Sigmoid colon (tissue), 7 donors: ENCODE results near the gene MAML3. TPM values are rescaled to one million over a fixed set of nuclear protein-coding genes. Genes with fewer than 3 reads are reported as not detected.

Source experiments
- DNase-seq: peaks from one replicate; pipeline ENCODE4 v3.0.0-alpha.2; 2019
- H3K27ac ChIP-seq, 4 donors: fragments of 200-600 bp; sonication (generic); one replicate each; pipeline ENCODE4 v1.5.1; 2016 to 2019; ENCODE audit warnings: mild to moderate bottlenecking in 1 of 4
- H3K27me3 ChIP-seq, 3 donors: fragments of 200-600 bp; sonication (generic); one replicate each; pipeline ENCODE4 v1.5.1; 2019; ENCODE audit warnings: mild to moderate bottlenecking in 1 of 3
- H3K36me3 ChIP-seq, 4 donors: fragments of 200-600 bp; sonication (generic); one replicate each; pipeline ENCODE4 v1.5.1; 2016 to 2019
- H3K4me1 ChIP-seq, 4 donors: fragments of 200-600 bp; sonication (generic); one replicate each; pipeline ENCODE4 v1.5.1; 2017 to 2019
- H3K4me3 ChIP-seq, 4 donors: fragments of 200-600 bp; sonication (generic); one replicate each; pipeline ENCODE4 v1.5.1; 2017 to 2019; ENCODE audit warnings: mild to moderate bottlenecking in 2 of 4, moderate library complexity in 1 of 4
- H3K9me3 ChIP-seq, 4 donors: fragments of 200-600 bp in 3 of 4; sonication (generic) in 3 of 4; one replicate each; pipeline versions ENCODE4 v1.5.1 to v1.6.1; 2013 to 2019
- EP300 ChIP-seq, 4 donors: sonication (generic); formaldehyde crosslinking; IDR thresholded peaks; one replicate each; pipeline ENCODE4 v1.6.1; 2017; ENCODE audit warnings: antibody characterized with exemption in 4 of 4
- POLR2A ChIP-seq, 2 donors: fragments of 450-650 bp; IDR thresholded peaks; one replicate each; pipeline ENCODE4 v1.6.1; 2016; ENCODE audit warnings: antibody characterized with exemption in 2 of 2, mild to moderate bottlenecking in 2 of 2, moderate library complexity in 2 of 2
- POLR2AphosphoS5 ChIP-seq, 4 donors: sonication (generic); formaldehyde crosslinking; IDR thresholded peaks; one replicate each; pipeline ENCODE4 v1.6.1; 2017; ENCODE audit warnings: antibody characterized with exemption in 4 of 4
- WGBS, 2 donors: extraction: QIAGEN DNeasy Blood & Tissue Kit; methylation state at CpG; one replicate each; pipeline ENCODE4 v1.1.7; 2013; 5-methylcytosine and 5-hydroxymethylcytosine counted together
- intact Hi-C: fragments of 100-400 bp; cut with DNase I; formaldehyde crosslinking; loops from one replicate; pipeline ENCODE4 v1.15.1; 2023
- polyA plus RNA-seq, 3 donors: library from polyadenylated mRNA; stranded (reverse); fragments of 200-250 nt; gene quantifications; one replicate each; pipeline ENCODE4 v1.2.3, GENCODE V29; 2013
- total RNA-seq, 4 donors: library from RNA; depleted of rRNA; stranded (reverse); fragments of >200 nt; gene quantifications; one replicate each; pipeline ENCODE4 v1.1.0, GENCODE V29; 2016
- TF ChIP-seq, protein P1 (sequence below), 4 experiments: fragments of 450-650 bp in 3 of 4; fragments of 200-600 bp in 1 of 4; IDR thresholded peaks; one replicate each; pipeline ENCODE4 v1.5.1; 2016 to 2019; ENCODE audit warnings: antibody characterized with exemption in 4 of 4, mild to moderate bottlenecking in 3 of 4, moderate library complexity in 2 of 4
- donor health status: healthy with polysubstance abuse.
- donor health status: Bipolar disorder and iron deficiency.
- donor health status: healthy.

The MAML3 gene
- total and polyA plus RNA-seq, 7 donors = 3.5 to 16.3 (median 5.4) TPM

DNA sequence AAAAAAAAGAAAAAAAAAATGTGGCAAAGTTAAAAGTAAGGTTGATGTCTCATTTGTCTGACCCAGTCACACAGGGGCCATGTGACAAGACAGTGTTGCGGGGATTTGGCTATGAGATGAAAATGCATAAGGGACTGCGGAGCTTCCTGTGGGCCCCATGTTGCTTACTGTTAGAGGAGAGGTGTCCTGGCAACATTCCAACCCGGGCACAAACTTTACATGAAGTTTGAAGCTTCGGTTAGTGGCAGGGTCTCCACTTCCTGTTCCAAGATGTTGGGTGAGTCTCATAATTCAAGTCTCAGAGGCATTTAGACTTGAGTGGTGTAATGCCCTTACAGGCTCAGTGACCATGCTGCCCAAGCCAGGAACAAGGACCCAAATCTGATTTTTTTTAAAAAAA lies 111.3 kb downstream of the MAML3 start:
- Histone ChIP-seq H3K36me3 (no peaks in the 10 kb centered on the region), H3K4me3 (no peak overlapping the region), H3K27ac (no peak overlapping the region), H3K27me3 (no peaks in the 10 kb centered on the region), H3K9me3 (no peaks in the 10 kb centered on the region), H3K4me1 (peaks cover 0 to 7% (median 5%) of the 10 kb centered on the region in 4 donors)
- 51 to 86% methylated on average over 4 of the region's 4 CpGs for whole genome bisulfite sequencing, 2 donors
- TF ChIP-seq EP300 (IDR thresholded peaks at IDR 0.05) = no peak
- no peak for TF ChIP-seq POLR2A (IDR thresholded peaks at IDR 0.05)
- TF ChIP-seq, protein P1, sequence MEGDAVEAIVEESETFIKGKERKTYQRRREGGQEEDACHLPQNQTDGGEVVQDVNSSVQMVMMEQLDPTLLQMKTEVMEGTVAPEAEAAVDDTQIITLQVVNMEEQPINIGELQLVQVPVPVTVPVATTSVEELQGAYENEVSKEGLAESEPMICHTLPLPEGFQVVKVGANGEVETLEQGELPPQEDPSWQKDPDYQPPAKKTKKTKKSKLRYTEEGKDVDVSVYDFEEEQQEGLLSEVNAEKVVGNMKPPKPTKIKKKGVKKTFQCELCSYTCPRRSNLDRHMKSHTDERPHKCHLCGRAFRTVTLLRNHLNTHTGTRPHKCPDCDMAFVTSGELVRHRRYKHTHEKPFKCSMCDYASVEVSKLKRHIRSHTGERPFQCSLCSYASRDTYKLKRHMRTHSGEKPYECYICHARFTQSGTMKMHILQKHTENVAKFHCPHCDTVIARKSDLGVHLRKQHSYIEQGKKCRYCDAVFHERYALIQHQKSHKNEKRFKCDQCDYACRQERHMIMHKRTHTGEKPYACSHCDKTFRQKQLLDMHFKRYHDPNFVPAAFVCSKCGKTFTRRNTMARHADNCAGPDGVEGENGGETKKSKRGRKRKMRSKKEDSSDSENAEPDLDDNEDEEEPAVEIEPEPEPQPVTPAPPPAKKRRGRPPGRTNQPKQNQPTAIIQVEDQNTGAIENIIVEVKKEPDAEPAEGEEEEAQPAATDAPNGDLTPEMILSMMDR (IDR thresholded peaks at IDR 0.05) = no peak
- no peak for TF ChIP-seq POLR2AphosphoS5 (IDR thresholded peaks at IDR 0.05)
- intact Hi-C loops = no loop called here
- DNase-seq = no peak

DNA sequence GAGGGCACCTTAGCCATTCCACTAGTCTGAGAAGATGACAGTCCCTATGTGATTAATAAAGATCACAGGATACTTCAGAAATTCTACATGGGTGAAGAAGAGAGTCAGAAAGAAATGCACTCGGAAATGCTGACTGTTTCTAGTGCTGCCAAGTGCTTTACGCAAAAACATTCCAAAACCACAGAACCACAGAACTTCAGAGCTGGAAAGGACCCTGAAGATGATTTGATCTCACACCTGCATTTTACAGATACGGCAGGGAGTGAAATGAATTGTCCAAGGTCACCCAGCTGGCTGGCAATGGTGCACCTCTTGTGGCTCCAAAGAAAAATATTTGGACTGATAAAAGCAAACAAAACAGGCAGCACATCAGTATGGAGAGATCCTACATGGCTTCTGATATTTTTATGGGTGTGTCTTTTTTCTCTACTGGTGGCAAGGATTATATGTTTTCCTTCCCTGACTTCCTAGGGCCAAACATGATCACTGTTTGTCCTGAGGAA lies 115.9 kb downstream of the MAML3 start:
- Histone ChIP-seq H3K36me3 (no peaks in the 10 kb centered on the region), H3K27ac (peak overlapping the region in 1 of 4 donors; percentile 45), H3K9me3 (no peaks in the 10 kb centered on the region), H3K4me3 (no peak overlapping the region), H3K27me3 (no peaks in the 10 kb centered on the region), H3K4me1 (peaks cover 0 to 19% (median 16%) of the 10 kb centered on the region in 4 donors)
- DNase-seq = no peak
- intact Hi-C loops = no loop called here
- WGBS, 2 donors = 63 to 70% methylated on average over 3 of the region's 3 CpGs
- TF ChIP-seq POLR2AphosphoS5 (IDR thresholded peaks at IDR 0.05) = no peak
- TF ChIP-seq POLR2A (IDR thresholded peaks at IDR 0.05) = no peak
- TF ChIP-seq, protein P1 (IDR thresholded peaks at IDR 0.05) = no peak
- TF ChIP-seq EP300 (IDR thresholded peaks at IDR 0.05) = no peak

DNA sequence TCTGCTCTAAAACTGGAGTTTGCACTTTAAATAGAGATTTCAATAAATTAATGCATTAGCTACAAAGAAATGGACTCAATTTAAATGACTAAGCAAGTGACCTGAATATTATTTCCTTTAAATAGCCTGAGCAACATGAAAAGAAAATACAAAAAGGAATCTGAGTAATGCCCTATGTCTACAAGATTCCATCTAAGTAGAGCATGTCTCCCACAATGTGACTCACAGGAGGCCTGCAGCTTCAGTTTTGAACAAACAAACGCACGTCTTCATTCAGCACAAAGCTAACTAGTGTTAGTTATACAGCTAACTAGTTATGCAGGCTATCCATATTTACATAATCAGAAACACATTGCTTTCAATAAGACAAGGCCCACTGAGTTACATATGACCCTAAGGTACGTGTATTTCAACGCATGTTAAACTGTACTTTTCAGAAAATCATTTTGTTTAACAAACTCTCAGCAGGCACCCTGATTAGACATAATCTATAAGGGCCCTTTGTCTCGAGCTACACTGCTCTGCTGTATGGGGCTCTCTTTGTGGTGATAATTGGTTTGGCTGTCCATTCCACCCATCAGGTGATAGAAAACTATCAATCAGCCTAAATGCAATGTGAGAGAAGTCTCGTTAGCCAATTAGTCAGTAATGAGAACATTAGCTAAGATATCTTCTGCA lies 116.5 kb downstream of the MAML3 start:
- intact Hi-C loops = no loop called here
- H3K4me1 ChIP-seq = peaks cover 0 to 19% (median 16%) of the 10 kb centered on the region in 4 donors
- H3K9me3 ChIP-seq = no peaks in the 10 kb centered on the region
- no peaks in the 10 kb centered on the region for H3K27me3 ChIP-seq
- no peak overlapping the region for H3K4me3 ChIP-seq
- H3K27ac ChIP-seq = peak overlapping the region in 2 of 4 donors; percentile 15 to 63
- 80 to 87% methylated on average over 6 of the region's 6 CpGs for WGBS, 2 donors
- DNase-seq = no peak
- H3K36me3 ChIP-seq = no peaks in the 10 kb centered on the region
- no peak for TF ChIP-seq POLR2A (IDR thresholded peaks at IDR 0.05)
- TF ChIP-seq, protein P1 (IDR thresholded peaks at IDR 0.05) = no peak
- TF ChIP-seq POLR2AphosphoS5 (IDR thresholded peaks at IDR 0.05) = no peak
- no peak for TF ChIP-seq EP300 (IDR thresholded peaks at IDR 0.05)

DNA sequence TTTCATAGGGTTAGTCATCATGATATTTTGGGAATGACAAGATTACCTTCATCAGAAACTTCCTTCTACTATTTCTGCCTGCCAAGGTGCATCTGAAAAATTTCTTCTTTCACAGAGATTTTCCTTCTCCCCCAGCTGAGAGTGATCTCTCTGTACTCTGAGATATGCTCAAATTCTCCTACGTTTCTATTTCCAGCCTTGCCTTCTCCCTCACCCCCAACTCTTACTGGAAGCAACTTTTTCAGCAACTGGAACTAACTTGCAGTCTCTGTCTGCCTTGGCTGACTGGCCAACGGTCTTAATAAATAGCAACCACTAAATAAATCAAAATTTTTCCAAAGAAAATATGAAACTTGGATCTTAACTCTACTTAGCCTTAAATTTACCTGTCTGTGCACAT lies 122.3 kb downstream of the MAML3 start:
- 81 to 83% methylated on average over 2 of the region's 2 CpGs for WGBS, 2 donors

More for the DNA sequence above, 122.3 kb downstream of the MAML3 start:
- Histone ChIP-seq H3K27me3 (no peaks in the 10 kb centered on the region), H3K4me3 (no peak overlapping the region), H3K4me1 (peaks cover 0 to 6% (median 2%) of the 10 kb centered on the region in 4 donors), H3K27ac (no peak overlapping the region), H3K9me3 (no peaks in the 10 kb centered on the region), H3K36me3 (no peaks in the 10 kb centered on the region)
- no peak for TF ChIP-seq EP300 (IDR thresholded peaks at IDR 0.05)
- TF ChIP-seq, protein P1 (IDR thresholded peaks at IDR 0.05) = no peak
- intact Hi-C loops = no loop called here
- DNase-seq = no peak
